GM21723 (cell line): ENCODE data around the gene VIPR2.
"Not testable (repeated sequence)": the region's sequence is repeated elsewhere in the genome, so short reads cannot be mapped to it uniquely, and the experiment has no call there.

ENCODE experiments used
- ATAC-seq: cut with Tn5 transposase; IDR thresholded peaks from one replicate; pipeline ENCODE4 v1.9.1; 2021; ENCODE audit warnings: mild to moderate bottlenecking, moderate library complexity; ENCODE audit not compliant: unreplicated experiment

Gene VIPR2

DNA sequence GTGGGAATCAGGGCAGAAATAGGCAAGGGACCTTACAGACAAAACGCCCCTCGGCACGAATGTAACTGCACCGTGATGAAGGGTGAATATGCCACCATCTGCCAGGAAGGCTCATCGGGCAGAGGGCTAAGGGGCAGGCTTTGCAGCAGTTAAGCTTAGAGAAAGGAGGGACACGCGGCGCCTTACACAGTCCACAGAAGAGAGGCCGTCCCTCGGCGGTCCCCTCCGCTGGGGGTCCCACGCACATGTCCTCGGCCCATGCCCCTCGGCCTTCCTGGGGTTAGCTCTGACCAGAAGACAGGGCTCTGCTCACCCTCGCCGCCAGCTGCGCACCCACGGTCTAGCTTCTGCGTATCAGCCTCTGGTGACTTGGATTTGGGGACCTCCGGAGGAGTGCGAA is 147.2 kb downstream of the VIPR2 start:
- no peak for ATAC-seq

DNA sequence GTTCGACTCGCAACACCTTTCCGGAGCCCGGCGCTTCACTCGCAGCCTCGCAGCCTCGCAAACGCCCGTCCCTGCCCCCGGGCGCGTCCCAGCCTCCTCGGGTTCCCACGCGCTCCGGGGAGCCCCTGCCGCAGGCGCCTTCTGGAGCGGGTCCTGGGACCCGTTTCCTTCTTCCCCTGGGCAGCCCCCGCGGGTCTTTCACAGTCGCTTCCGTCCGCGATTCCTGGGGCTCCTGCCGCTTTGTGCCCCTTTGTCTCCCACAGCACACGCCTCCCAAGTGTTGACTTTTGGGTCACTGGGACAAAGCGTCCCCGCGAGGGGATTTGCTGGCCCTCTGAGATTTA is 147.6 kb downstream of the VIPR2 start:
- ATAC-seq: no peak

DNA sequence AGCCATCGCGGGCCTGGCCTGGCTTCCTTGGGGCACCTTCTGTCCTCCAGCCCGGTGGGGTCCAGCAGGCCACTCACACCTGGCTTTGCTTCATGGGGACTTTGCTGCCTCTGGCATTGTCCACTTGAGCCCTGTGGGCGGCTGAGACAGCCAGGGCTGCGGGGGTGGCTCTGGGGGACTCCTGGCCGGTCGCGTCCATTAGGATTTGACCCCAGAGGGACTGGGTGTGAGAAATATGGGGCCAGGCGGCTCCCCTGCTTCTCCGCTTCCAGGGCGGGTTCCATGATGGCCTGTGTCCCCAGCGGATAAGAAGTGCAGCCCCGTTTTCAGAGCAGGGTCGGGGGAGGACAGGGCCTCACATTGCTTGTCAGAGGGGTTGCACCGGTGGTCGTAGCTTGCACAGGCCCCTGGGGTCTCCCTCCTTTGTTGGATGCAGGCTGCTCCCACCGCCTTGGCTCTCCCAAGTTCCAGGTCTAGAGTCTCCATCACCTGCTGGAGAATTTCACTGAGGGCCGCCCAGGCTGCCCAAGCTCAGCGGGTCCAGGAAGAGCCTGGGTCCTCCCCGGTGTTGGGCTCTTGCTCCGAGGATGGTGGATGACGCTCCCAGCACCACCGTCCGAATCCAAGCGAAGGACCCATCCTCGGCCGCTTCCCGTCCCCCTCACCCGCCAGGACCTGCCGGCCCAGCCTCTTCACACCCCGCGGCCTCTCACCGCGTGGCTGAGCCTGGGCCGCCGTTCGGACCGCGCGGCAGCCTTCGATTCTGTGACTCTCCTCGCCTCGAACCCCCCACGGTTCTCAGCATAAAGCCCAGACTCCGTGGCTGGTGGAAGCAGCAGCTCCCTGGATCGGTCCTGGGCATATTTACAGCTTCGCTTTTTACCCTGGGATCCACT is 148.2 kb downstream of the VIPR2 start:
- ATAC-seq: no peak

DNA sequence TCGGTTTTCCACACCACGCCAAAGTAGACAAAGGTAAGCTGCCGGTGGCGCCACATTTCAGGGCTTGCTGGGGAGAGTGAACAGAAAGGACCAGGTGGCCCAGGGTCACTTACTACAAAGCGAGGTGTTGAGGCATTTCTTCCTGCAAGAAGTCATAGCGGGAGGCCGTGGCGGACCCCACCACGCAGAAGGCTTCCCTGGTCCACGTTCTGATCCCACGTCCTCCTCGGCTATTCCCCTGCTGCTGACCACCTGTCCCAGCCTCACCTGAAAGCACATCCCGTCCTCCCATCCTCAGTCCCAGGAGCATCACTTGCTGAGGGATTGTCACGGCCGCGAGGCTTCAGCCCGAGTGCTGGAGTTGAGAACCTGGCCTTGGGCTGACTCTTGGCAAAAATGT is 149.2 kb downstream of the VIPR2 start:
- no peak for ATAC-seq

DNA sequence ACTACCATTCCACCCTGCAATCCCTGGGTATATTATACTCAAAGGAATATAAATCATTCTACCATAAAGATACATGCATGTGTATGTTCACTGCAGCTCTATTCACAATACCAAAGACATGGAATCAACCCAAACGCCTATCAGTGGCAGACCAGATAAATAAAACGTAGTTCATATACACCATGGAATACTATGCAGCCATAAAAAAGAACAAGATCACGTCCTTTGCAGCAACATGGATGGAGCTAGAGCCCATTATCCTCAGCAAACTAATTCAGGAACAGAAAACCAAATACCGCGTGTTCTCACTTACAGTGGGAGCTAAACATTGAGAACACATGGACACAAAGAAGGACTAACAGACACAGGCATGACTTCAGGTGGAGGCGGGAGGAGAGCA is 150.0 kb downstream of the VIPR2 start:
- ATAC-seq: no peak

DNA sequence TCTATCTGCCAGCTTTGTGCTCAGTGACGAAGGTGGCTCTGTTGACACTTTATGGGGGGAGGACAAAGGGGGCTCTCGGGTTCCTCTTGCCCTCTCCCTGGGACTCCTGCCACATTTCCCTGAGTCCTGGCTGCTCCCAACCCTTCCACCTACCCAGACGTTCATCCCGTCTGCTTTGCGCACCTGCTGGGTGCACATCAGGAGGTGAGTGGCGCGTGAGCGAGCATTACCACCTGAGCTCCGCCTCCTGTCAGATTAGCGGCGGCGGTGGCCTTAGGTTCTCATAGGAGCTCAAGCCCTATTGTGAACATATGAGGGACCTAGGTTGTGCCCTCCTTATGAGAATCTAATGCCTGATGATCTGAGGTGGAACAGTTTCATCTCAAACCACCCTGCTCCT is 151.1 kb downstream of the VIPR2 start:
- ATAC-seq: no peak

DNA sequence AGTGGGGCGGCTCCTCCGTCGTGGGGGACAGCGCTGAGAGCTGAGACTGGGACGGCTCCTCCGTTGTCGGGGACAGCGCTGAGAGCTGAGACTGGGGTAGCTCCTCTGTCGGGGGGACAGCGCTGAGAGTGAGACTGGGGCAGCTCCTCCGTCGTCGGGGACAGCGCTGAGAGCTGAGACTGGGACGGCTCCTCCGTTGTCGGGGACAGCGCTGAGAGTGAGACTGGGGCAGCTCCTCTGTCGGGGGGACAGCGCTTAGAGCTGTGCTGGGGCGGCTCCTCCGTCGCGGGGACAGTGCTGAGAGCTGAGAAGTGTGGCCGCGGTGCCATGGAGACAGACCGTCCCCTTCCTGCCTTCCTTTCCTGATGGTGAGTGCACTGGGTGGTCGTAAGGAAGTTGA is 151.9 kb downstream of the VIPR2 start:
- no peak for ATAC-seq

DNA sequence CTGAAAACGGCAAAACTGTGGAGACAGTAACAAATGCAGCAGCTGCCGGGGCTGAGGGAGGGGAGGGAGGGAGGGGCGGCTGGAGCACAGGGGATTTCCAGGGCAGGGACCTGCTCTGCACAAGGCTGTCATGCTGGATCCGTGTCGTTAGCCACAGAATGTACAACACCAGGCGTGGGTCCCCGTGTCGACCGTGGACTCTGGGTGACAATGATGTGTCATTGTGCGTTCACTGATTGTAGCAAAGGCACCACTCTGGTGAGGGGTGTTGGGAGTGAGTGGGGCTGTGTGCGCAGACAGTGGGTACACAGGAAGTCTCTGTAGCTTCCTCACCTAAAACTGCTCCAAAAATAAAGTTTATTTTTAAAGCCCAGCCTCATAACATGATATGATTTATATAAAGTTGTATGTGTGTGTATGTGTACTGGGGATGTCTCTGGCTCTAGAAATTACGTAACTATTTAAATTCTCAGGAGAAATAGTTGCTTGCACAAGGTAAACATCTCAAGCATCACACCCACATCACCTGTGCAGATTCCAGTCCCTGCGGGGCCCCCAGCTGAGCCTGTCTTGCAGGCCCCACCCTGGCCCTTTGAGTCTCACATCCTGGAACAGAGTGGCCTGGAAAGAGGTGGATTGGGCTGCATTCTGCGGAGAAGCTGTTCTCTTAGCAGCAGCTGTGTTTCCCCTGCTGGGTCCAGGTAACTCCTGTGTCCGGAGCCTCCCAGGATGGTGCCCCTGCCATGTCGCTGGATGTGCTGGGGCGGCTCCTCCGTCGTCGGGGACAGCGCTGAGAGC is 152.6 kb downstream of the VIPR2 start:
- ATAC-seq: no peak

DNA sequence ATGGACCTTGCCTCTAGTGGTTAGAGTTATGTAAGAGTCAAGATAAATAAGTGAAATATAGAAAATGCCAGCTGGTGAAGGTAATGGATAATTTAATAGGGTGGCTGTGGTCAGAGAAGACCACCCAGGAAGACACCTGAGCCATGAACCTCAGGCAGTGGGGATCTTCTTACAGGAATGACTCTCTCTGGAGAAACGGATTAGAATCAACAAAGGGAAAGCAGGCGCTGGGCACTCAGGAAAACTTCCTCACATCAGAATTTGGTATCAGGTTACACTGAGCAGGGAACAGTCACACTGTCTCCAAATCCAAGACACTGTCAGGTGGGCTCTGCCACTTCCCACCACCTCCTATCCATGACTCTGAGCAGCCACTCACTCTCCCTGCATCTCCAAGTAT is 155.7 kb downstream of the VIPR2 start:
- ATAC-seq: no peak

DNA sequence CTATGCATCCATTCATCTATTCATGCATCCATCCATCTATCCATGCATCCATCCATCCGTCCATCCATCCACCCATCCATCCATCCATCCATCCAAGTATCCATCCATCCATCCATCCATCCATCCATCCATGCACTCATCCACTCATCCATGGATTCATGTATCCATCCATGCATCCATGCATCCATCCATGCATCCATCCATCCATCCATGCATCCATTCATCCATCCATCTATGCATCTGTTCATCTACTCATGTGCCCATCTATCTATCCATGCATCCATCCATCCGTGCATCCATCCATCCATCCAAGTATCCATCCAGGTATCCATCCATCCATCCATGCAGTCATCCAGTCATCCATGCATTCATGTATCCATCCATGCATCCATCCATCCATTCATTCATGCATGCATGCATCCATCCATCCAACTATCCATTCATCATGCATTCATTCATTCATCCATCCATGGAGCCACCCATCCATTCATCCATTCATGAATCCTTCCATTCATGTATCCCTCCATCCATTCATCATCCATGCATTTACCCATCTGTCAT is 156.3 kb downstream of the VIPR2 start:
- ATAC-seq: no peak

DNA sequence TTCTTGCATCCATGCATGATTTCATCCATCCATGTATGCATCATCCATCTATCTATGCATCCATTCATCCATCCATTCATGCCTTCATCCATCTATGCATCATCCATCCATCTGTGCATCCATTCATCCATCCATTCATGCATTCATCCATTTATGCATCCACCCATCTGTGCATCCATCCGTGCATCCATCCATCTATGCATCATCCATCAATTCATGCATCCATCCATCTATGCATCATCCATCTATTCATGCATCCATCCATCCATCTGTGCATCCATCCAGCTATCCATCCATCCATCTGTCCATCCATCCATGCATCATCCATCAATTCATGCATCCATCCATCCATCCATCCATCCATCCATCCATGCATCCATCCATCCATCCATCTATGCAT is 157.0 kb downstream of the VIPR2 start:
- no peak for ATAC-seq

DNA sequence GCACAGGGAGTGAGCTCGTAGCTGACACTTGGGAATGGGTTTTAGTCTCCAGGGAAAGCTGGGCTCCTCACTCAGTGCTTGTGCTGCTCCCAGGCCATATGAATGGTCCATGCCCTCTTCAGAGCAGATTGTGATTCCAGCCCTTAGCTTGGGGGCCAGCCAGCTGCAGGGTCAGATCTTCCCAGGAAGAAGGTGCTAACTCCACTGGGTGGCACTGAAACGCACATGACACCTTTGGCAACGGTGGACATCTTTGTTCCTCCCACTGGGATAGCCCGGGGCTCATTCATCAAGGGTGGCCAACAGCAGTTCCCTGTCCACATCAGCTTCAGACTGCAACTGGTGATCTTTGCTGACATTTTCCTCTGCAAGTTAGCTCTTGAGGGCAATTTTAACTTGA is 159.1 kb downstream of the VIPR2 start:
- no peak for ATAC-seq

DNA sequence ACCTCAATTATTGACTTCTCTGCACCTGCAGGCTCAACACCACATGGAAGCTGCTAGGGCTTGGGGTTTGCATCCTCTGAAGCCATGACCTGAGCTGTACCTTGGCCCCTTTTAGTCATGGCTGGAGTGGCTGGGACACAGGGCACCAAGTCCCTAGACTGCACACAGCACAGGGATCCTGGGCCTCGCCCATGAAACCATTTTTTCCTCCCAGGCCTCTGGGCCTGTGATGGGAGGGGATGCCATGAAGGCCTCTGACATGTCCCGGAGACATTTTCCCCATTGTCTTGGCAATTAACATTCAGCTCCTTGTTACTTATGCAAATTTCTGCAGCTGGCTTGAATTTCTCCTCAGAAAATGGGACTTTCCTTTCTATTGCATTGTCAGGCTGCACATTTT is 160.7 kb downstream of the VIPR2 start:
- not testable (repeated sequence) for ATAC-seq

DNA sequence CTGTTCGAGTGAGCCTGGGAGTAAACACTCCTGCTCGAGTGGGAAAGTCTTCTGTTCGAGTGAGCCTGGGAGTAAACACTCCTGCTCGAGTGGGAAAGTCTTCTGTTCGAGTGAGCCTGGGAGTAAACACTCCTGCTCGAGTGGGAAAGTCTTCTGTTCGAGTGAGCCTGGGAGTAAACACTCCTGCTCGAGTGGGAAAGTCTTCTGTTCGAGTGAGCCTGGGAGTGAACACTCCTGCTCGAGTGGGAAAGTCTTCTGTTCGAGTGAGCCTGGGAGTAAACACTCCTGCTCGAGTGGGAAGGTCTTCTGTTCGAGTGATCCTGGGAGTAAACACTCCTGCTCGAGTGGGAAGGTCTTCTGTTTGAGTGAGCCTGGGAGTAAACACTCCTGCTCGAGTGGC is 162.6 kb downstream of the VIPR2 start:
- ATAC-seq: not testable (repeated sequence)

DNA sequence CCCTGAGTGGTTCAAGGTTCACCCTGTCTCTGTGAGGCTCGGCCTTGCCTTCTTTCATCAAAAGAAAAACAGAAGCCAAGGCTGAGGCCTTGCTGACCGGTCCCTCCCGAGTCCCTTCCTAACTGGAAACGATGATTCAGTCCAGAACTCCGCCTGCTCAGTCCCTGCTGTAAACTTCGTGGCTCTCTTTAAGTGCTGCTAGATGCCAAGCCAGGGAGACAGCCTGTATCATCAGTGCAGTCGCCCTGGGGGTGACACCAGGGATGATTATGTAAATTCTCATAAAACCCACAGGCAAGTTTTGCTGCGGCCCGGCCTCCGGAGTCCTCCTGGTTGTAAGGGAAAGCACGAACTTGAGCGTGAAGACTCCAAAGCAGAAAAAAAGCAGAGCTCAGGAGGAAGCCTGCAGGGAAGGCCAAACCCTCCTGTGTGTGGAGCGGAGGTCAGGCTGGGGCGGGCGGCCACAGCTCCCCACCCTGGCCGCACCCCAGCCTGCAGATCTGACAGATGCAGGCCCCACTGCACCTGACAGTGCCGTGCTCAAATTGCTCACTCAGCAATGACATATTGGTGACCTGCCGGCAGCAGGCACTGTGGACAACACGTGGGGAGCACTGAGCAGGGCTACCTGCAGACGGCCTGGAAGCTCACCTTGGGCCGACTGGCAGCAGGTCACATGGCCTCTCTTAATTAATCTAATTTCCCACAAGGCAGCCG is 164.9 kb downstream of the VIPR2 start:
- ATAC-seq: no peak

DNA sequence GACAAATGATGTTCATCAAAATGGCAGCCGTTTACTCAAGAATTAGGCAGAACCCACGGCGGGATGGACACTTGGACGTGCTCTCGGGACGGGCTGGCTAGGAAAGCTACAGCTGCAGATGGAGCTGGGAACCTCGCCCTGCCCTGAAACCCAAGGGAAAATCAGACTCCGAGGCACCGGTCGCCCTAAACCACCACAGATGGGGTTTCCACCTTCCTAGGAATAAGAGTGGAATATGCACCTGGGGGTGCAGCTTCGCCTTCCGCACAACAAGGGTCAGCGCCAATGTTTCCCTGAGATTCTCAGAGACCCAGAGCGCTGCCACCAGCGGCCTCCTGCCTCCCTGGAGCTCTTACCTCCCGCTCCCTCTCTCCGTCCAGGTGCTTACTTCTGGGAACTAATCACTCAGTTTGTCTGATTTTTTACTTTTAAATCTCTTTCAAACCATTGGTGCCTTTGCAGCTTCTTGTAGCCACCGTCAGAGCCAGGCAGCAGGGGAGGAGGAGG is 165.6 kb downstream of the VIPR2 start:
- no peak for ATAC-seq
